GM12878 (cell line): ENCODE results near the gene TOR1B. TPM values are rescaled to one million over a fixed set of nuclear protein-coding genes. Genes with fewer than 3 reads are reported as not detected.

Experiments
- ATAC-seq: fragments of 200-7000 bp; cut with Tn5 transposase; 3 replicates; pipeline ENCODE4 v1.9.1; 2020; ENCODE audit warnings: mild to moderate bottlenecking, moderate library complexity
- BruUV-seq: library from RNA; stranded (reverse); fragments of 400-500 nt; replicated peaks from 2 replicates; lab custom pipeline; 2021; lab: Mats Ljungman, UMichigan
- CTCF ChIA-PET: fragments of 300-600 bp; sonication (Branson Sonifier 250); formaldehyde crosslinking; extraction: SDS; loops from one replicate; lab custom pipeline; 2021; ENCODE audit warnings: inconsistent platforms; lab: Yijun Ruan, JAX
- POLR2A ChIA-PET: fragments of 350-600 bp; formaldehyde crosslinking; extraction: SDS; loops from one replicate; lab custom pipeline; 2021; ENCODE audit warnings: inconsistent platforms; lab: Charles Lee
- RAD21 ChIA-PET: fragments of 300-600 bp; sonication (Branson Sonifier 250); formaldehyde crosslinking; loops from one replicate; lab custom pipeline; 2023; ENCODE audit warnings: antibody characterized with exemption; ENCODE audit not compliant: unreplicated experiment; lab: Charles Lee
- SMC1A ChIA-PET: fragments of 300-600 bp; sonication (Branson Sonifier 250); formaldehyde crosslinking; loops from one replicate; lab custom pipeline; 2023; ENCODE audit not compliant: unreplicated experiment, uncharacterized antibody; lab: Charles Lee
- DNase-seq: peaks from one replicate; pipeline ENCODE4 v3.0.0-alpha.2; 2011; ENCODE audit warnings: low read depth, low spot score
- FAIRE-seq: peaks from 3 replicates; lab custom pipeline; 2011; peaks lifted over from hg19 to GRCh38; lab: Jason Lieb, UNC
- H2AFZ ChIP-seq: 2 replicates; pipeline ENCODE4 v1.6.0; 2011; ENCODE audit warnings: low read depth, low read length, control low read depth; ENCODE audit not compliant: control insufficient read depth
- H3K27ac ChIP-seq: 2 replicates; pipeline ENCODE4 v1.5.1; 2011; ENCODE audit warnings: control low read depth; ENCODE audit not compliant: control insufficient read depth, insufficient read depth
- H3K27me3 ChIP-seq, 2 experiments: replicated peaks in 1 of 2; 2 replicates each; pipeline versions ENCODE4 v1.6.0 to v1.6.1; 2011; ENCODE audit warnings: low read length in 1 of 2; ENCODE audit not compliant: control insufficient read depth in 2 of 2, insufficient read depth in 2 of 2
- H3K36me3 ChIP-seq, 2 experiments: 2 replicates each; pipeline ENCODE4 v1.5.1; 2011; ENCODE audit warnings: low read length in 1 of 2; ENCODE audit not compliant: control insufficient read depth in 2 of 2, insufficient read depth in 2 of 2
- H3K4me1 ChIP-seq: 2 replicates; pipeline ENCODE4 v1.6.1; 2011; ENCODE audit warnings: mild to moderate bottlenecking, low read length, moderate library complexity, mixed read lengths; ENCODE audit not compliant: control insufficient read depth, insufficient read depth
- H3K4me2 ChIP-seq: 2 replicates; pipeline ENCODE4 v1.6.0; 2011; ENCODE audit warnings: control low read depth; ENCODE audit not compliant: control insufficient read depth, insufficient read depth
- H3K4me3 ChIP-seq: fragments of 200-600 bp; sonication (generic); 2 replicates; pipeline ENCODE4 v1.5.1; 2016
- H3K79me2 ChIP-seq: 2 replicates; pipeline ENCODE4 v1.6.0; 2011; ENCODE audit warnings: low read length; ENCODE audit not compliant: control insufficient read depth, insufficient read depth
- H3K9ac ChIP-seq: 2 replicates; pipeline ENCODE4 v1.8.0; 2011; ENCODE audit warnings: low read length, control low read depth, mixed read lengths; ENCODE audit not compliant: control insufficient read depth, insufficient read depth
- H3K9me3 ChIP-seq: replicated peaks from 3 replicates; pipeline ENCODE4 v1.5.1; 2011; ENCODE audit warnings: mild to moderate bottlenecking, low read length; ENCODE audit not compliant: control insufficient read depth, insufficient read depth
- H4K20me1 ChIP-seq: 2 replicates; pipeline ENCODE4 v1.6.0; 2011; ENCODE audit not compliant: control insufficient read depth, insufficient read depth
- IKZF2 ChIP-seq, 2 experiments: fragments of 450-650 bp; IDR thresholded peaks; 2 replicates each; pipeline ENCODE4 v1.6.1; 2017; ENCODE audit warnings: mild to moderate bottlenecking in 2 of 2, moderate library complexity in 2 of 2
- NFYA ChIP-seq: IDR thresholded peaks from 2 replicates; pipeline ENCODE4 v1.6.1; 2011; ENCODE audit warnings: low read depth, mild to moderate bottlenecking, low read length, improper control_type of control experiment, borderline replicate concordance
- RELB ChIP-seq: fragments of 450-650 bp; IDR thresholded peaks from 2 replicates; pipeline ENCODE4 v1.6.1; 2017; ENCODE audit warnings: low read depth, mild to moderate bottlenecking, moderate library complexity
- WGBS: methylation state at CpG from one replicate; pipeline ENCODE4 v1.1.6; 2016; ENCODE audit warnings: low lambda C conversion rate; ENCODE audit not compliant: insufficient replicate concordance, insufficient coverage; ENCODE audit errors: missing lambda C conversion rate; 5-methylcytosine and 5-hydroxymethylcytosine counted together
- in situ Hi-C: fragments of 300-500 bp; cut with MboI; formaldehyde crosslinking; loops from 9 replicates; pipeline ENCODE4 v1.14.3; 2018; ENCODE audit warnings: mixed read lengths
- intact Hi-C: fragments of 100-400 bp; cut with micrococcal nuclease; formaldehyde crosslinking; loops from one replicate; pipeline ENCODE4 v1.14.2; 2022; ENCODE audit not compliant: unreplicated experiment
- polyA plus RNA-seq, 11 experiments: library from polyadenylated mRNA; depleted of rRNA in 4 of 11; unstranded in 6 of 11; stranded (reverse) in 5 of 11; fragments of >200 nt; fragmentation: Nextera tagmentation in 4 of 11; fragmentation: Illumina TruSeq in 1 of 11; extraction: Ambion mirVana in 4 of 11; extraction: Trizol in 1 of 11; gene quantifications; 1 replicate in 1 of 11; 2 replicates in 10 of 11; pipeline versions ENCODE4 v1.2.1 to v1.2.3, GENCODE V29; 2011 to 2016; ENCODE audit warnings: inconsistent platforms in 2 of 11, missing spikeins in 2 of 11, low read depth in 1 of 11
- total RNA-seq, 4 experiments: library from RNA; depleted of rRNA in 3 of 4; stranded (reverse); fragments of >200 nt in 3 of 4; fragmentation: Illumina TruSeq in 1 of 4; extraction: Trizol in 1 of 4; gene quantifications; 2 replicates each; pipeline versions ENCODE4 v1.2.1 to v1.2.3, GENCODE V29; 2013 to 2021

TOR1B gene
- total and polyA plus RNA-seq, 10 of the 15 experiments (the other 5 are each of a cell fraction or from before 2014, with no cell fraction given) = 1.8 to 17.5 (median 9.9) TPM

DNA sequence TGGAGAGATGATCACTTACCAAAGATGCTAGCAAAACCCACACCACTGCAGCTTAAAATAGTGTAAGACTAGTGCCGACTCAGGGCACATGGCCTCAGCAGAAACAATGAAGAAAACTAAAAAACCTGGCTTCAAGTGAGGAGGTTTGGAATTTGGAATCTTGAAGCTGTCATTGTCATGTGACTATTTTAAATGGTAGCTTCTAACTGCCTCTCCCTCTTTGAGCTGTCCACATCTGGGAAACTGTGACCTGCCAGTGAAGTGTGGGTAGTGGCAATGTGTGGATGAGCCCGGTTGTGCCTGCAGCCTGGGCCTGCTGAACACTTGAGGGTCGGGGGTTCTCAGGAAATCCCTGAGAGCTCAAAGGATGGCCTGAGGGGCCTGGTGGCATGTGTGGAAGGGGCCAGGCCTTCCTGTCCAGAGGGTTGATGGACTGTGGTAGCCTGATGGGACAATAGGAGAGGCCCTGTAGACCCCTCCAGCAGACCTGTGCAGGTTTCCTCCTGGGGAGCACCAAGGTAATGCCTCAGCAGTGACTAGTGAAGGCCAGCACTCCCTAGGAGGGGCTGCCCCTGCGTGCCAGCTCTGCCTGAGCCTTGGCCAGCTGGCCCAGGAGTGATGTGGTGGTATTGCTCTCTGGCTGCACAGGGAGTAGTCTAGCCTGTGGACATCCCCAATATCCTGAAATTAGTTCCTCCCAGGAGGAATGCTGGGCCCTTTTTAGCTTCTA, 45.9 kb downstream of the TOR1B start:
- Histone ChIP-seq H3K4me3 (no peak overlapping the region), H3K27me3 (no peaks in the 10 kb centered on the region), H3K79me2 (no peaks in the 10 kb centered on the region), H2AFZ (no peak overlapping the region), H3K36me3 (no peaks in the 10 kb centered on the region; a peak in 1 of 4 replicates), H3K4me2 (no peak overlapping the region), H4K20me1 (no peaks in the 10 kb centered on the region)
- no peak for DNase-seq
- WGBS = 48% methylated on average over 4 of the region's 4 CpGs
- POLR2A ChIA-PET = no interaction called here
- SMC1A ChIA-PET = interaction anchor here (0.6 to 1.3 kb wide), 2 partner anchors 11 to 57 kb away, joined by 3 read pairs; no protein-coding TSS in a partner anchor
- intact Hi-C loops = no loop called here
- TF ChIP-seq RELB (no peak), NFYA (no peak), IKZF2 (IDR thresholded peaks at IDR 0.05) (no peak)
- TF ChIP-seq, all 136 proteins: peak for 0
- in situ Hi-C loops = loop anchor here (25.0 kb wide), 1 partner anchor 1413 kb away; no protein-coding TSS in a partner anchor
- no TSS peak for BruUV-seq
- CTCF ChIA-PET = interaction anchor here (0.6 to 0.8 kb wide), 2 partner anchors 11 to 258 kb away, joined by 3 read pairs; no protein-coding TSS in a partner anchor
- Histone ChIP-seq H3K4me1 (no peaks in the 10 kb centered on the region), H3K27ac (no peak overlapping the region), H3K9me3 (no peaks in the 10 kb centered on the region), H3K9ac (no peak overlapping the region)
- ATAC-seq = no peak
- no peak for FAIRE-seq
- RAD21 ChIA-PET = no interaction called here
